AG09319 (cell line): ENCODE measurements around the gene R3HCC1L.
"Not testable (repeated sequence)": the region's sequence is repeated elsewhere in the genome, so short reads cannot be mapped to it uniquely, and the experiment has no call there.

Source experiments
- DNase-seq: peaks from one replicate; pipeline ENCODE4 v3.0.0-alpha.2; 2010; ENCODE audit warnings: low read depth; ENCODE audit errors: extremely low read depth
- TF ChIP-seq, protein P1 (sequence below): IDR thresholded peaks from 2 replicates; pipeline ENCODE4 v1.5.1; 2011; ENCODE audit warnings: low read depth, mild to moderate bottlenecking, inconsistent platforms, low read length, moderate library complexity

The R3HCC1L gene

DNA sequence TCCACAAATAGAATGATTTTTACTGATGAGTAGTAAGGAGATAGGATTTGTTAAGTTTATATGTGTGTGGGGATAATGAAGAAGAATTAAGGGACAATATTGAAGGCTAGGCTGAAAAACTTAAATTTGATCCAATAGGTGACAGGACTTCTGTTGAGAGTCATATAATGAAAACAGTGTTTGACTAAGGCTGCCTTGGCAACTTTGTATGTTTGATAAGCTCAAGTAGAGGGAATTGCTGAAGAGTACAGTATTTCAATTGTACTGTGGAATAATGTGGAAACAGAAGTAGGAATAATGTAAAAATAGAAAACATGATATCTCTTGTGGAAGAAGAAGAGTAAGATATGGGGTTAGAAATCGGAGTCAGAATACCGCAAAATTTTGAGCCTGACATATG, 10.5 kb downstream of the R3HCC1L start:
- TF ChIP-seq, protein P1, sequence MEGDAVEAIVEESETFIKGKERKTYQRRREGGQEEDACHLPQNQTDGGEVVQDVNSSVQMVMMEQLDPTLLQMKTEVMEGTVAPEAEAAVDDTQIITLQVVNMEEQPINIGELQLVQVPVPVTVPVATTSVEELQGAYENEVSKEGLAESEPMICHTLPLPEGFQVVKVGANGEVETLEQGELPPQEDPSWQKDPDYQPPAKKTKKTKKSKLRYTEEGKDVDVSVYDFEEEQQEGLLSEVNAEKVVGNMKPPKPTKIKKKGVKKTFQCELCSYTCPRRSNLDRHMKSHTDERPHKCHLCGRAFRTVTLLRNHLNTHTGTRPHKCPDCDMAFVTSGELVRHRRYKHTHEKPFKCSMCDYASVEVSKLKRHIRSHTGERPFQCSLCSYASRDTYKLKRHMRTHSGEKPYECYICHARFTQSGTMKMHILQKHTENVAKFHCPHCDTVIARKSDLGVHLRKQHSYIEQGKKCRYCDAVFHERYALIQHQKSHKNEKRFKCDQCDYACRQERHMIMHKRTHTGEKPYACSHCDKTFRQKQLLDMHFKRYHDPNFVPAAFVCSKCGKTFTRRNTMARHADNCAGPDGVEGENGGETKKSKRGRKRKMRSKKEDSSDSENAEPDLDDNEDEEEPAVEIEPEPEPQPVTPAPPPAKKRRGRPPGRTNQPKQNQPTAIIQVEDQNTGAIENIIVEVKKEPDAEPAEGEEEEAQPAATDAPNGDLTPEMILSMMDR = no peak
- DNase-seq = no peak

DNA sequence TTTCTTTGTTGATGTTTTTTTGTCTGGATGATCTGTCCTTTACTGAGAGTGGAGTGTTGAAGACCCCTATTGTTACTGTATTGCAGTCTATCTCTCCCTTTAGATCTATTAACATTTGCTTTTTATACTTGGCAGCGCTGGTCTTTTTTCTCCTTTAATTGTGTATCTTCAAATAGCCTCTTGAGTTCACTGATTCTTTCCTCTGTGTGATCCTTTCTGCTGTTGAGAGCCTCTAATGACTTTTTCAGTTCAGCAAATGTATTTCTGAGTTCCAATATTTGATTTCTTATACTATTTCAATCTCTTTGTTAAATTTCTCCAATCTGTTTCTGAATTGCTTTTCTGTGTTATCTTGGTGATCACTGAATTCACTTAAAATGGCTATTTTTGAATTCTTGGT, 15.4 kb downstream of the R3HCC1L start:
- TF ChIP-seq, protein P1 = no peak
- DNase-seq = no peak

DNA sequence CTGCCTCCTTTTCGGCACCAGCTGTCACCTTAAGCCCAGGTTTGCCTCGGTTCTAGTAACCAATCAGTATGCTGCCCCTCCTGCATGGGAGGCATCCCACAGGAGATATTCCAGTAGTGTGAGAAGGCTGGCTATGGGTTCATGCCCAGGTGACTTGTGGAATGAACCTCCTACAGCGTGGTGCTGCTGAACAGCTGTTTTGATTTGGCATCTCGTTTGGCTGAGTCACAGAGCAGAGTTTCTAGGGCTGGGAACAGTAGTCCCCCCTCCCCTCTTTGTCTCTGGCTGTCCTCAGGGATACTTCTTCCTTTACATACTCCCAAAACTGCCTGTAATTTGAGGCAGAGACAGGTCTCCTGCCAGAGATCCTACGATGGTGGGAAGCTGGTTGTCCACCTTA, 16.1 kb downstream of the R3HCC1L start:
- TF ChIP-seq, protein P1 = no peak
- no peak for DNase-seq

DNA sequence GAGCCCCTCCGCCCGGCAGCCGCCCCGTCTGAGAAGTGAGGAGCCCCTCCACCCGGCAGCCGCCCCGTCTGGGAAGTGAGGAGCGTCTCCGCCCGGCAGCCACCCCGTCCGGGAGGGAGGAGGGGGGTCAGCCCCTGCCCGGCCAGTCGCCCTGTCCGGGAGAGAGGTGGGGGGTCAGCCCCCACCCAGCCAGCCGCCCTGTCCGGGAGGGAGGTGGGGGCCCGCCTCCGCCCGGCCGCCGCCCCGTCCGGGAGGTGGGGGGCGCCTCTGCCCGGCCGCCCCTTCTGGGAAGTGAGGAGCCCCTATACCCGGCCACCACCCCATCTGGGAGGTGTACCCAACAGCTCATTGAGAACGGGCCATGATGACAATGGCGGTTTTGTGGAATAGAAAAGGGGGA, 18.3 kb downstream of the R3HCC1L start:
- not testable (repeated sequence) for DNase-seq

DNA sequence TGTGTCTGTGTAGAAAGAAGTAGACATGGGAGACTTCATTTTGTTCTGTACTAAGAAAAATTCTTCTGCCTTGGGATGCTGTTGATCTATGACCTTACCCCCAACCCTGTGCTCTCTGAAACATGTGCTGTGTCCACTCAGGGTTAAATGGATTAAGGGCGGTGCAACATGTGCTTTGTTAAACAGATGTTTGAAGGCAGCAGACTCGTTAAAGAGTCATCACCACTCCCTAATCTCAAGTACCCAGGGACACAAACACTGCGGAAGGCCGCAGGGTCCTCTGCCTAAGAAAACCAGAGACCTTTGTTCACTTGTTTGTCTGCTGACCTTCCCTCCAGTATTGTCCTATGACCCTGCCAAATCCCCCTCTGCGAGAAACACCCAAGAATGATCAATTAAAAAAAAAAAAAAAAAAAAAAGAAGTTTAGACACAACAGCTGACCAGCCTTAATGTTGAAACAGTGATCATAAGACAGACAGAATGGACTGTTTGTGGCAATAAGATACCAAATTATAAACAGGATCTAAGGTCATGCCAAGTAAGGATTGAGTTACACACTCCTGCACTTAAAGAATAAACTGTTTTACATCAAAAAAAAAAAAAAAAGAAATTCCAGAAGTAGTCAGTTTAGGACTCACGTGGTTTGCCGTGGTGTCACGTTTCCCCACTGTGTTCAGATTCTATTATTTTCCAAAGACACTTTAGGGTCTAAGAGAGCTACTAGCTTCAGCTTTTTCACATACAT, 18.9 kb downstream of the R3HCC1L start:
- not testable (repeated sequence) for DNase-seq

DNA sequence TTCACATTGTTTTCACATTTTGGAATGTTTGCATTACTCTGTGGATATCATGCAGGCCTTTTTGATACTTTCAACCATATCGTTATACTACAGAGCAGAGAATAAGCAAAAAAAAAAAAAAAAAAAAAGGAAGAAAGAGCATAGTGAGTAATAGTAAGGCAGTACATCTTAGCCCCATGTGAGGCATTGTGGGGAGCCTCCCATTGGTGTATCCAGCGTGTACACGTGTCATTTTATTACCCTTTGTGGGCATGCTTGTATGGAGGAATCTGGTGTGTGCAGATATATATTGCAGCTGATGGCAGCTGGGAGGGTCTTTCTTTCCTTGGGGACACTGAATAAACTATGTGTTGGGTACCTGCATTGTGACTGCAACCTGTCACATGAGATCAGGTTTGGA, 19.6 kb downstream of the R3HCC1L start:
- TF ChIP-seq, protein P1 = no peak
- no peak for DNase-seq

DNA sequence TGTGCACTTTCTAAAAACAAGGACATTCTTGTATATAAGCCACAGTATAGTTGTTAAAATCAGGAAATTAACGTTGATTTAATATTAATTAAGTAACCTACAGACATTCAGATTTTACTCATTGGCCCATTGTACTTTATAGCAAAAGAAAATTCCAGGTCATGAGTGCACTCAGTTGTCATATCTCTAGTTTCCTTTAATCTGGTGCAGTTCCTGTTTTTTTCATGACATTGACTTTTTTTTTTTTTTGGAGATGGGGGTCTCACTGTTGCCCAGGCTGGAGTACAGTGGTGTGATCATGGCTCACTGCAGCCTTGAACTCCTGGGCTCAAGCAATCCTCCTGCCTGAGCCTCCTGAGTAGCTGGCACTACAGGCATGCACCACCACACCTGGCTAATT, 24.1 kb downstream of the R3HCC1L start:
- TF ChIP-seq, protein P1 = no peak
- DNase-seq = no peak

DNA sequence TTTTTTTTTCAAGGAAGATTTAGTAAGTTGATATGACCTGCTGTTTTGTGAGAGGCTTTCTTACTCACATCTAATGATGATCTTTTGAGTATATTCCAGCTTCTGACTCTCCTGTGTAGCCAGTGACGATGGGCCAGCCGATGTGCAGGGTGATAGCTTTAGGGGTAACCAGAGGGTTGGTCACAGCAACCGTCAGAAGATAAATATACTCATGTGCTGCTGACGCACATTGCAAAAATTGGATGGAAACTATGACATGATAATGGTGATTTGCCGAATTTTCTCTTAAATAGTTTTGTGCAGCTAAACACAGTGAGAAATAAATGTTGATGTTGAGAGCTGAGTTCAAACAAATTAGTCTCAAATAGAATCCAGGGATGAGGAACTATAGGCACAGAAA, 29.5 kb downstream of the R3HCC1L start:
- DNase-seq = no peak
- TF ChIP-seq, protein P1 = no peak
